HG03558 (cell line): Measurements from ENCODE around the gene MORC3.
"Not testable (repeated sequence)": the region's sequence is repeated elsewhere in the genome, so short reads cannot be mapped to it uniquely, and the experiment has no call there.

ENCODE experiments used
- ATAC-seq: cut with Tn5 transposase; IDR thresholded peaks from one replicate; pipeline ENCODE4 v1.9.1; 2021; ENCODE audit warnings: moderate number of reproducible peaks; ENCODE audit not compliant: unreplicated experiment; ENCODE audit errors: extremely low read depth

Gene MORC3

GRCh38 chr21:36319767-36320420 is at the start of gene MORC3:
Gene MORC3 (plus strand): TSS chr21:36320197. CDS start chr21:36320265, 68 bp downstream.
- ATAC-seq: peak; percentile 77

- ATAC-seq: not testable (repeated sequence)
Observed at GRCh38 chr21:36270786-36271695, 49.0 kb upstream of the MORC3 start.

- ATAC-seq: no peak
Observed at GRCh38 chr21:36274128-36274527, 45.9 kb upstream of the MORC3 start.

GRCh38 chr21:36282568-36283230 is 37.3 kb upstream of the MORC3 start:
- ATAC-seq: no peak

- ATAC-seq: not testable (repeated sequence)
Observed at GRCh38 chr21:36283231-36283622, 36.8 kb upstream of the MORC3 start.

- no peak for ATAC-seq
Observed at GRCh38 chr21:36288651-36289243, 31.2 kb upstream of the MORC3 start.

- no peak for ATAC-seq
Observed at GRCh38 chr21:36291509-36291908, 28.5 kb upstream of the MORC3 start.

- no peak for ATAC-seq
Observed at GRCh38 chr21:36297406-36297937, 22.5 kb upstream of the MORC3 start.

- ATAC-seq: peak; percentile 96
Observed at GRCh38 chr21:36297938-36298572, 21.9 kb upstream of the MORC3 start.

- no peak for ATAC-seq
Observed at GRCh38 chr21:36306872-36307534, 13.0 kb upstream of the MORC3 start.

- ATAC-seq: no peak
Observed at GRCh38 chr21:36310016-36310415, 10.0 kb upstream of the MORC3 start.

- not testable (repeated sequence) for ATAC-seq
Observed at GRCh38 chr21:36313446-36313845, 6.6 kb upstream of the MORC3 start.

GRCh38 chr21:36316045-36316444 is 4.0 kb upstream of the MORC3 start:
- not testable (repeated sequence) for ATAC-seq

GRCh38 chr21:36316872-36317484 is 3.0 kb upstream of the MORC3 start:
- ATAC-seq: no peak

GRCh38 chr21:36319406-36319766 is 611 bp upstream of the MORC3 start:
- ATAC-seq: not testable (repeated sequence)

GRCh38 chr21:36320421-36321324 is 676 bp downstream of the MORC3 start:
- ATAC-seq: peak; percentile 14

GRCh38 chr21:36321325-36322082 is 1.5 kb downstream of the MORC3 start:
- ATAC-seq: no peak
